IMR-90 (cell line): Measurements from ENCODE around the gene BTBD9. TPM values are rescaled to one million over a fixed set of nuclear protein-coding genes. Genes with fewer than 3 reads are reported as not detected.

Experiments used
- ATAC-seq: fragments of 200-7000 bp; cut with Tn5 transposase; 2 replicates; pipeline ENCODE4 v1.9.1; 2020; ENCODE audit warnings: low read depth, mild to moderate bottlenecking, moderate library complexity
- BruUV-seq: library from RNA; stranded (reverse); fragments of 400-500 nt; replicated peaks from 2 replicates; lab custom pipeline; 2021; lab: Mats Ljungman, UMichigan
- CTCF ChIA-PET: fragments of 300-600 bp; formaldehyde crosslinking; extraction: SDS; loops from one replicate; lab custom pipeline; 2021; ENCODE audit warnings: antibody characterized with exemption; lab: Yijun Ruan, JAX
- POLR2A ChIA-PET: fragments of 300-600 bp; sonication (Branson Sonifier 250); formaldehyde crosslinking; loops from one replicate; lab custom pipeline; 2022; ENCODE audit warnings: antibody characterized with exemption; ENCODE audit not compliant: unreplicated experiment; lab: Charles Lee
- DNase-seq: peaks from one replicate; pipeline ENCODE4 v3.0.0; 2013
- H2AFZ ChIP-seq: replicated peaks from 2 replicates; pipeline ENCODE3; 2013; ENCODE audit warnings: low read length, mild to moderate bottlenecking; ENCODE audit not compliant: poor library complexity
- H2AK5ac ChIP-seq: 2 replicates; pipeline ENCODE4 v1.6.1; 2013; ENCODE audit warnings: low read depth, low read length, inconsistent platforms
- H2AK9ac ChIP-seq: replicated peaks from 2 replicates; pipeline ENCODE3; 2013; ENCODE audit warnings: mild to moderate bottlenecking, low read depth, low read length, moderate library complexity; ENCODE audit not compliant: poor library complexity
- H2BK120ac ChIP-seq: 2 replicates; pipeline ENCODE4 v1.6.1; 2013; ENCODE audit warnings: low read depth, low read length, inconsistent platforms
- H2BK15ac ChIP-seq: 3 replicates; pipeline ENCODE4 v1.6.1; 2013; ENCODE audit warnings: low read depth, low read length, inconsistent platforms
- H2BK20ac ChIP-seq: 2 replicates; pipeline ENCODE4 v1.6.1; 2013; ENCODE audit warnings: low read depth, mild to moderate bottlenecking, inconsistent platforms, low read length, moderate library complexity
- H2BK5ac ChIP-seq: 2 replicates; pipeline ENCODE4 v1.6.1; 2013; ENCODE audit warnings: mild to moderate bottlenecking, low read depth, low read length, inconsistent platforms; ENCODE audit not compliant: poor library complexity, severe bottlenecking
- H3K14ac ChIP-seq: replicated peaks from 2 replicates; pipeline ENCODE4 v1.6.1; 2013; ENCODE audit warnings: low read depth, low read length, inconsistent platforms
- H3K18ac ChIP-seq: 2 replicates; pipeline ENCODE4 v1.6.1; 2013; ENCODE audit warnings: low read depth, low read length, control low read depth
- H3K23ac ChIP-seq: 2 replicates; pipeline ENCODE4 v1.6.1; 2013; ENCODE audit warnings: low read depth, low read length, inconsistent platforms
- H3K27ac ChIP-seq: 2 replicates; pipeline ENCODE4 v1.5.1; 2013; ENCODE audit warnings: mild to moderate bottlenecking, control low read depth, low read length; ENCODE audit not compliant: insufficient read depth
- H3K27me3 ChIP-seq: 2 replicates; pipeline ENCODE4 v1.6.1; 2013; ENCODE audit warnings: low read length; ENCODE audit not compliant: control insufficient read depth, insufficient read depth
- H3K36me3 ChIP-seq: 2 replicates; pipeline ENCODE4 v1.6.1; 2013; ENCODE audit warnings: low read length, mixed read lengths; ENCODE audit not compliant: control insufficient read depth, insufficient read depth
- H3K4ac ChIP-seq: 2 replicates; pipeline ENCODE4 v1.6.1; 2013; ENCODE audit warnings: low read depth, low read length, inconsistent platforms
- H3K4me1 ChIP-seq: 2 replicates; pipeline ENCODE4 v1.6.1; 2013; ENCODE audit warnings: low read length, mixed read lengths; ENCODE audit not compliant: control insufficient read depth, insufficient read depth
- H3K4me2 ChIP-seq: 2 replicates; pipeline ENCODE4 v1.6.1; 2013; ENCODE audit warnings: low read depth, mild to moderate bottlenecking, control low read depth, low read length, moderate library complexity
- H3K4me3 ChIP-seq: 2 replicates; pipeline ENCODE4 v1.5.1; 2013; ENCODE audit warnings: low read depth, mild to moderate bottlenecking, control low read depth, low read length, moderate library complexity; ENCODE audit not compliant: insufficient read depth
- H3K56ac ChIP-seq: 2 replicates; pipeline ENCODE4 v1.6.1; 2013; ENCODE audit warnings: low read length, inconsistent platforms; ENCODE audit not compliant: insufficient read depth; ENCODE audit errors: extremely low read depth
- H3K79me1 ChIP-seq, 2 experiments: 2 replicates each; pipeline ENCODE4 v1.6.1; 2013; ENCODE audit warnings: low read length in 2 of 2, inconsistent platforms in 1 of 2, low read depth in 1 of 2
- H3K9ac ChIP-seq: 2 replicates; pipeline ENCODE4 v1.6.1; 2013; ENCODE audit warnings: low read depth, low read length, control low read depth
- H3K9me1 ChIP-seq: 2 replicates; pipeline ENCODE4 v1.6.1; 2013; ENCODE audit warnings: low read length, inconsistent platforms; ENCODE audit not compliant: insufficient read depth
- H3K9me3 ChIP-seq: 2 replicates; pipeline ENCODE4 v1.6.1; 2013; ENCODE audit warnings: low read length; ENCODE audit not compliant: control insufficient read depth, insufficient read depth
- H4K20me1 ChIP-seq: 2 replicates; pipeline ENCODE4 v1.6.1; 2013; ENCODE audit warnings: low read length, inconsistent platforms; ENCODE audit not compliant: insufficient read depth
- H4K5ac ChIP-seq: 2 replicates; pipeline ENCODE4 v1.6.1; 2013; ENCODE audit warnings: mild to moderate bottlenecking, low read depth, low read length, control low read depth
- H4K8ac ChIP-seq, 2 experiments: 2 replicates each; pipeline ENCODE4 v1.6.1; 2013; ENCODE audit warnings: low read depth in 2 of 2, low read length in 2 of 2, control low read depth in 1 of 2, inconsistent platforms in 1 of 2
- H4K91ac ChIP-seq: 2 replicates; pipeline ENCODE4 v1.6.1; 2013; ENCODE audit warnings: low read depth, low read length, inconsistent platforms; ENCODE audit not compliant: insufficient read depth
- BHLHE40 ChIP-seq: fragments of 150-350 bp; IDR thresholded peaks from 2 replicates; pipeline ENCODE4 v1.6.1; 2016; ENCODE audit warnings: mild to moderate bottlenecking, low read depth, low read length
- CEBPB ChIP-seq: IDR thresholded peaks from 2 replicates; pipeline ENCODE4 v1.6.1; 2012; ENCODE audit warnings: low read depth, low read length, improper control_type of control experiment
- CHD1 ChIP-seq: IDR thresholded peaks from 2 replicates; pipeline ENCODE4 v1.6.1; 2012; ENCODE audit warnings: low read depth, low read length, improper control_type of control experiment
- CTCF ChIP-seq: conservative IDR thresholded peaks from 2 replicates; pipeline ENCODE4 v1.5.1; 2012; ENCODE audit warnings: mild to moderate bottlenecking, low read depth, low read length, improper control_type of control experiment
- ELK1 ChIP-seq: fragments of 150-350 bp; IDR thresholded peaks from 2 replicates; pipeline ENCODE4 v1.6.1; 2016; ENCODE audit warnings: low read depth, mild to moderate bottlenecking, low read length, moderate library complexity, borderline replicate concordance
- FOS ChIP-seq: fragments of 150-350 bp; IDR thresholded peaks from 2 replicates; pipeline ENCODE4 v1.6.1; 2016; ENCODE audit warnings: low read depth, low read length
- MAFK ChIP-seq: IDR thresholded peaks from 2 replicates; pipeline ENCODE4 v1.6.1; 2012; ENCODE audit warnings: low read depth, low read length, improper control_type of control experiment
- MAZ ChIP-seq: IDR thresholded peaks from 2 replicates; pipeline ENCODE4 v1.6.1; 2012; ENCODE audit warnings: low read depth, mild to moderate bottlenecking, low read length, improper control_type of control experiment, moderate library complexity, borderline replicate concordance
- MXI1 ChIP-seq: IDR thresholded peaks from 2 replicates; pipeline ENCODE4 v1.6.1; 2012; ENCODE audit warnings: low read depth, mild to moderate bottlenecking, low read length, moderate library complexity, borderline replicate concordance
- NFE2L2 ChIP-seq: fragments of 150-350 bp; IDR thresholded peaks from 2 replicates; pipeline ENCODE4 v1.6.1; 2016; ENCODE audit warnings: low read depth, mild to moderate bottlenecking, low read length
- POLR2A ChIP-seq: IDR thresholded peaks from 2 replicates; pipeline ENCODE4 v1.6.1; 2012; ENCODE audit warnings: mild to moderate bottlenecking, low read depth, low read length
- RAD21 ChIP-seq: IDR thresholded peaks from 2 replicates; pipeline ENCODE4 v1.6.1; 2012; ENCODE audit warnings: low read length, improper control_type of control experiment
- RCOR1 ChIP-seq: IDR thresholded peaks from 2 replicates; pipeline ENCODE4 v1.6.1; 2012; ENCODE audit warnings: mild to moderate bottlenecking, low read length, improper control_type of control experiment; ENCODE audit not compliant: insufficient replicate concordance
- RFX5 ChIP-seq: IDR thresholded peaks from 2 replicates; pipeline ENCODE4 v1.8.0; 2012; ENCODE audit warnings: low read depth, mild to moderate bottlenecking, low read length, moderate library complexity
- SMC3 ChIP-seq: fragments of 150-350 bp; IDR thresholded peaks from 2 replicates; pipeline ENCODE4 v1.6.1; 2016; ENCODE audit warnings: low read depth, mild to moderate bottlenecking, antibody characterized with exemption, low read length, moderate library complexity
- USF2 ChIP-seq: fragments of 150-350 bp; IDR thresholded peaks from 2 replicates; pipeline ENCODE4 v1.6.1; 2017; ENCODE audit warnings: mild to moderate bottlenecking, antibody characterized with exemption, low read length, low read depth
- WGBS, 2 experiments: methylation state at CpG; one replicate each; pipeline versions ENCODE4 v1.1.5 to v1.1.7; 2013; ENCODE audit warnings: missing lambda C conversion rate in 2 of 2; ENCODE audit not compliant: insufficient read length in 1 of 2; ENCODE audit errors: extremely low coverage in 2 of 2; 5-methylcytosine and 5-hydroxymethylcytosine counted together
- dilution Hi-C: fragments of 300-500 bp; cut with HindIII; formaldehyde crosslinking; loops from one replicate; pipeline ENCODE4 v1.14.3; 2018; ENCODE audit warnings: low sequenced_read_pairs; ENCODE audit not compliant: unreplicated experiment
- in situ Hi-C: fragments of 300-500 bp; cut with MboI; formaldehyde crosslinking; loops from 3 replicates; pipeline ENCODE4 v1.14.3; 2019; ENCODE audit warnings: low sequenced_read_pairs, inconsistent platforms, mixed read lengths
- intact Hi-C: fragments of 100-400 bp; cut with micrococcal nuclease; formaldehyde crosslinking; loops from 2 replicates; pipeline ENCODE4 v1.10.0; 2022
- polyA plus RNA-seq, 3 experiments: library from polyadenylated mRNA; depleted of rRNA; stranded (reverse); fragments of >200 nt; gene quantifications; 2 replicates each; pipeline ENCODE4 v1.2.3, GENCODE V29; 2012; ENCODE audit warnings: low replicate concordance in 1 of 3
- total RNA-seq: library from RNA; depleted of rRNA; stranded (reverse); fragments of >200 nt; gene quantifications from 2 replicates; pipeline ENCODE4 v1.2.3, GENCODE V29; 2012

Gene BTBD9
- total and polyA plus RNA-seq, 2 of the 4 experiments (the other 2 are of a cell fraction): 4.1 to 22.0 TPM

- no peak overlapping the region for H2BK20ac ChIP-seq
- H2BK5ac ChIP-seq: peak overlapping the region; percentile 10
- no TSS peak for BruUV-seq
- in situ Hi-C loops: no loop called here
- H3K79me1 ChIP-seq: no peaks in the 10 kb centered on the region; a peak in 1 of 4 replicates
- no peak overlapping the region for H3K14ac ChIP-seq
- intact Hi-C loops: no loop called here
- peaks cover 8% of the 10 kb centered on the region for H3K4me1 ChIP-seq
- H2BK120ac ChIP-seq: no peak overlapping the region
- no peak overlapping the region for H3K4me2 ChIP-seq
- no peak overlapping the region for H3K9ac ChIP-seq
- H3K27me3 ChIP-seq: no peaks in the 10 kb centered on the region
- no peak overlapping the region for H3K56ac ChIP-seq
- no peak overlapping the region for H3K27ac ChIP-seq
- no peak overlapping the region for H4K8ac ChIP-seq
- ChIA-PET POLR2A (interaction anchor here (0.6 kb wide), 1 partner anchor 29 kb away, joined by 5 read pairs; no protein-coding TSS in a partner anchor), CTCF (interaction anchor here (1.1 kb wide), 1 partner anchor 24 kb away, joined by 4 read pairs; no protein-coding TSS in a partner anchor)
- H3K9me3 ChIP-seq: no peaks in the 10 kb centered on the region
- H4K5ac ChIP-seq: no peak overlapping the region
- ATAC-seq (no peak), DNase-seq (no peak)
- TF ChIP-seq POLR2A: no peak
- TF ChIP-seq RFX5: no peak
- TF ChIP-seq MXI1: no peak
- no peak for TF ChIP-seq MAZ
- no peak for TF ChIP-seq ELK1
- TF ChIP-seq MAFK: no peak
- TF ChIP-seq RAD21: no peak
- no peak for TF ChIP-seq RCOR1
- no peak for TF ChIP-seq CHD1
- TF ChIP-seq CEBPB: no peak
- no peak for TF ChIP-seq SMC3
- TF ChIP-seq FOS: no peak
- no peak for TF ChIP-seq NFE2L2
- TF ChIP-seq CTCF: no peak
- no peak for TF ChIP-seq USF2
- TF ChIP-seq BHLHE40: no peak
- no peak overlapping the region for H3K4ac ChIP-seq
- no CpG with 5 or more reads among the region's 1 CpG for WGBS, 2 experiments
- H2BK15ac ChIP-seq: no peak overlapping the region
- H2AK5ac ChIP-seq: no peak overlapping the region
- H3K9me1 ChIP-seq: peaks cover 7% of the 10 kb centered on the region
- no peak overlapping the region for H2AFZ ChIP-seq
- dilution Hi-C loops: no loop called here
- H3K18ac ChIP-seq: no peak overlapping the region
- H3K23ac ChIP-seq: no peak overlapping the region
- H4K20me1 ChIP-seq: no peaks in the 10 kb centered on the region
- peaks cover 6% of the 10 kb centered on the region for H3K36me3 ChIP-seq
- no peak overlapping the region for H4K91ac ChIP-seq
- no peak overlapping the region for H3K4me3 ChIP-seq
- H2AK9ac ChIP-seq: no peak overlapping the region
Measured at GRCh38 chr6:38589367-38589720, 50.4 kb downstream of the BTBD9 start.
